ENCODE data around the gene FRK. TPM values are rescaled to one million over a fixed set of nuclear protein-coding genes. Genes with fewer than 3 reads are reported as not detected.
"Not testable (repeated sequence)": the region's sequence is repeated elsewhere in the genome, so short reads cannot be mapped to it uniquely, and the experiment has no call there.

The FRK gene
- total RNA-seq, 6 experiments from 2014 or later: 0.02 to 0.03 (median 0.02) TPM; not detected in 1

GRCh38 chr6:115945812-115946211 is 114.9 kb downstream of the FRK start:
- H3K27me3 Mint-ChIP-seq (ENCODE audit: insufficient read depth): no peaks in the 10 kb centered on the region
- no peak for TF ChIP-seq CTCF (IDR thresholded peaks at IDR 0.05)
- H3K27ac Mint-ChIP-seq: no peak overlapping the region
- H3K9me3 Mint-ChIP-seq: peaks cover 5% of the 10 kb centered on the region; the same call in 1 of the 2 replicates
- no peak for DNase-seq
- H3K4me1 Mint-ChIP-seq (ENCODE audit: low read depth): no peaks in the 10 kb centered on the region
- H3K4me3 Mint-ChIP-seq: no peak overlapping the region
- H3K36me3 Mint-ChIP-seq (ENCODE audit: low read depth): no peaks in the 10 kb centered on the region

GRCh38 chr6:115945306-115945705 is 115.4 kb downstream of the FRK start:
- no peak for DNase-seq
- TF ChIP-seq CTCF (IDR thresholded peaks at IDR 0.05): no peak
- H3K4me3 Mint-ChIP-seq: no peak overlapping the region

GRCh38 chr6:115944829-115945228 is 115.9 kb downstream of the FRK start:
- not testable (repeated sequence) for H3K27ac Mint-ChIP-seq; DNase-seq; H3K36me3 Mint-ChIP-seq (ENCODE audit: low read depth); H3K4me3 Mint-ChIP-seq; H3K27me3 Mint-ChIP-seq (ENCODE audit: insufficient read depth); H3K9me3 Mint-ChIP-seq; H3K4me1 Mint-ChIP-seq (ENCODE audit: low read depth)

More at GRCh38 chr6:115945306-115945705, 115.4 kb downstream of the FRK start:
- Mint-ChIP-seq H3K9me3 (peaks cover 5% of the 10 kb centered on the region; the same call in 1 of the 2 replicates), H3K36me3 (ENCODE audit: low read depth) (no peaks in the 10 kb centered on the region), H3K27ac (no peak overlapping the region), H3K4me1 (ENCODE audit: low read depth) (no peaks in the 10 kb centered on the region), H3K27me3 (ENCODE audit: insufficient read depth) (no peaks in the 10 kb centered on the region)

- not testable (repeated sequence) for DNase-seq; H3K36me3 Mint-ChIP-seq (ENCODE audit: low read depth); H3K27ac Mint-ChIP-seq; H3K9me3 Mint-ChIP-seq; H3K27me3 Mint-ChIP-seq (ENCODE audit: insufficient read depth); H3K4me3 Mint-ChIP-seq; H3K4me1 Mint-ChIP-seq (ENCODE audit: low read depth)
Observed at GRCh38 chr6:115937502-115937901, 123.2 kb downstream of the FRK start.

- no peaks in the 10 kb centered on the region for H3K4me1 Mint-ChIP-seq (ENCODE audit: low read depth)
- H3K27ac Mint-ChIP-seq: no peak overlapping the region
- no peak overlapping the region for H3K4me3 Mint-ChIP-seq
- DNase-seq: no peak
- H3K9me3 Mint-ChIP-seq: no peaks in the 10 kb centered on the region; the same call in 1 of the 2 replicates
- H3K36me3 Mint-ChIP-seq (ENCODE audit: low read depth): no peaks in the 10 kb centered on the region
- H3K27me3 Mint-ChIP-seq (ENCODE audit: insufficient read depth): peaks cover 3% of the 10 kb centered on the region; the same call in 1 of the 2 replicates
- no peak for TF ChIP-seq CTCF (IDR thresholded peaks at IDR 0.05)
Observed at GRCh38 chr6:115935361-115935760, 125.3 kb downstream of the FRK start.

GRCh38 chr6:115934829-115935228 is 125.9 kb downstream of the FRK start:
- H3K4me3 Mint-ChIP-seq: no peak overlapping the region
- H3K4me1 Mint-ChIP-seq (ENCODE audit: low read depth): no peaks in the 10 kb centered on the region
- no peak for DNase-seq

More at GRCh38 chr6:115934829-115935228, 125.9 kb downstream of the FRK start:
- Mint-ChIP-seq H3K27ac (no peak overlapping the region), H3K9me3 (no peaks in the 10 kb centered on the region; the same call in 1 of the 2 replicates), H3K27me3 (ENCODE audit: insufficient read depth) (peaks cover 3% of the 10 kb centered on the region; the same call in 1 of the 2 replicates), H3K36me3 (ENCODE audit: low read depth) (no peaks in the 10 kb centered on the region)
- TF ChIP-seq CTCF (IDR thresholded peaks at IDR 0.05): no peak

Measured in HFFc6 (cell line).